HG02885 (cell line): ENCODE data around the gene ABCB4.
"Not testable (repeated sequence)": the region's sequence is repeated elsewhere in the genome, so short reads cannot be mapped to it uniquely, and the experiment has no call there.

Source experiments
- ATAC-seq: cut with Tn5 transposase; IDR thresholded peaks from one replicate; pipeline ENCODE4 v1.9.1; 2021; ENCODE audit warnings: mild to moderate bottlenecking; ENCODE audit not compliant: unreplicated experiment, poor library complexity

ABCB4 gene

GRCh38 chr7:87479951-87480350 is 4.5 kb upstream of the ABCB4 start:
- no peak for ATAC-seq

DNA sequence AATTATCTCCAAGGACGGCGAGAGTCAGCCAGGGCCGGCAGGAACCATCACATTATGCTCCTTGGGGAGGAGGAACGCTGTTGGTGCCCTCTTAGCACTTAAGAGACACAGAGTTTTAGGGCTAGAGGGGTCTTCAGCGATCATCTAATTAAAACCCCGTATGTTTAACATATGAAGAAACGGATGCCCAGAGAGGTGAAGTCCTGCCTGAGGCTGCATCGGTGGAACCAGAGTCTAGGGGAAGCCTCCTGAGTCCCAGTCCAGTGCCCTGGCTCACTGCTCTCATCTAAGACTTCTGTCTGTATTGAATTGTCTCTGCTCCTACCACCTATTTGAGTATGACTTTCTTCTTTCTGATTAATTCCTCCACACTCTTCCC is 688 bp upstream of the ABCB4 start:
- ATAC-seq: no peak

GRCh38 chr7:87474533-87475358 is 734 bp downstream of the ABCB4 start:
- ATAC-seq: peak; percentile 78

DNA sequence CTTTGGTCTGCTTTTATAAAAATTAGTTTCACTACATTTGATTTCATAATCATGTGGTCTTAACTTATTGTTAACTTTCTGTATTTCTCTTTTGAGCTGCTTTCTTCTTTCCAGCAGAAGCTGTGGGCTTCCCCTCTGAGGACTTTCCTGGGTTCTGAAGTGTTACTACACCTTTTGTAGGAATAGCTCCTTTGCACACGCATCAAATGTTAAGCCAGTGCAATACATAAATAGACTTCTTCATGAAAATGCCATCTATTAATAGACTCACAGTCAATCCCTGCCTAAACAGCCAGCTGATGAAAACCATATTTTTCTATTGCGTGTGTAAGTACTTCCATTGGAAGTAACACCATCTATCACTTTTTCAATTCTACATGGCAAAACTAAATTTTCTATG is 1.5 kb downstream of the ABCB4 start:
- peak; percentile 7 for ATAC-seq

DNA sequence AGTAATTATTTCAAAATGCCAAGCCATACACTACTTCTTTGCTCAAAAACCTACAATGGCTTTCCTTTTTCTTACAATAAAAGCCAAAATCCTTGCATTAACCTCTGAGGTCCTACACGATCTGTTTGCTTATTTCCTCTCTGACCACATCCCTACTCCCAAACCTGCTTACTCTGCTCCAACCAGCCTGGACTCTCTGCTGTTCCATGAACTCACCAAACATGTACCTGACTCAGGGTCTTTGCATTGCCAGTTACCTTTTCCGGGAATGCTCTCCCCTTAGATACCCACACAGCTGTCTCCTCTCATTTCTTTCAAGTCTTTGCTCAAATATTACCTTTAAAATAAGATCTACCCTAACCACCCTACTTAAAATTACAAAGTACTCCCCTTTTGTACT is 2.3 kb downstream of the ABCB4 start:
- no peak for ATAC-seq

GRCh38 chr7:87471473-87471872 is 4.0 kb downstream of the ABCB4 start:
- ATAC-seq: no peak

DNA sequence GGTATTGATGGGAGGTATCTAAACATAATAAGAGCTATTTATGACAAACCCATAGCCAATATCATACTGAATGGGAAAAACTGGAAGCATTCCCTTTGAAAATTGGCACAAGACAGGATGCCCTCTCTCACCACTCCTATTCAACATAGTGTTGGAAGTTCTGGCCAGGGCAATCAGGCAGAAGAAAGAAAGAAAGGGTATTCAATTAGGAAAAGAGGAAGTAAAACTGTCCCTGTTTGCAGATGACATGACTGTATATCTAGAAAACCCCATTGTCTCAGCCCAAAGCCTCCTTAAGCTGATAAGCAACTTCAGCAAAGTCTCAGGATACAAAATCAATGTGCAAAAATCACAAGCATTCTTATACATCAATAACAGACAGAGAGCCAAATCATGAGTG is 6.3 kb downstream of the ABCB4 start:
- not testable (repeated sequence) for ATAC-seq

DNA sequence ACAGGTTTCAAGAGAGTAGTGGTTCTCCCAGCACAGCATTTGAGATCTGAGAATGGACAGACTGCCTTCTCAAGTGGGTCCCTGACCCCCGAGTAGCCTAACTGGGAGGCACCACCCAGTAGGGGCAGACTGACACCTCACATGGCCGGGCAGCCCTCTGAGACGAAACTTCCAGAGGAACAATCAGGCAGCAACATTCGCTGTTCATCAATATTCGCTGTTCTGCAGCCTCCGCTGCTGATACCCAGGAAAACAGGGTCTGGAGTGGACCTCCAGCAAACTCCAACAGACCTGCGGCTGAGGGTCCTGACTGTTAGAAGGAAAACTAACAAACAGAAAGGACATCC is 10.0 kb downstream of the ABCB4 start:
- not testable (repeated sequence) for ATAC-seq

GRCh38 chr7:87464830-87465533 is 10.5 kb downstream of the ABCB4 start:
- ATAC-seq: not testable (repeated sequence)

DNA sequence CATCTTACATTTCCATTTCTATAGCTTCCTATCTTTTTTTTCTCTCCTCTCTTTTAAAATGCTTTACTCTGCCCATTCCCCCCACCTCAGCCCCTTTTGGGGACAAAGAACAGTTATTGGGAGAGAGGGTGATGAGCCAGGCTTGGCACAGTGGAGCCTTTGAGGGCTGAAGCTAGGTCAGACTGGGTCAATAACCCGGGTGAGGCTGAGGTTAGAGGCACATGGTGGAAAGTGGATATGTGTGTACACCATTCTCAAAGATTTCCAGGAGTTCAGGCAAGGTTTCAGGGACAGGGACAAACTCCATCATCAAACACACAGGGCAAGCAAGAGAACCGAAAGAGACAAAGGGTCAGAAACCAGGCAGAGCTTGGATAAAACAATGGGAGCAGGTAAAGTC is 11.5 kb downstream of the ABCB4 start:
- no peak for ATAC-seq

GRCh38 chr7:87460444-87460843 is 15.0 kb downstream of the ABCB4 start:
- ATAC-seq: not testable (repeated sequence)

DNA sequence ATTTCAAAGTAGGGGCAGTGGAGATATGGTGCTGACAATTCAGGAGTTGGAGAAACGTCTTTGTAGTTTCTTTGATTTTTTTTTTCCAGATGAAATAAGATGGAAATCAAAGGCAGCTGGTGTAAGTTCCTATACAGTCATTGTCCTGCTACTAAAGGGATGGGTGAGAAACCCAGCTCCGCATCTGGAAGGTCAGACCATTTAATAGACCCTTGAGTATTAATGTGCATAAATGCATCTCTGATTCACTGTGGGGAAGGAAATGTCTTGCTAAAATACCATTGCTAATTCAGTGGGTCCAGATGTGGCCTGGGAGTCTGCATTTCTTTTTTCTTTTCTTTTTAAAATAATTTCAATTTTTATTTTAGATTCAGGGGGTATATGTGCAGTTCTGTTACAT is 15.5 kb downstream of the ABCB4 start:
- ATAC-seq: no peak

GRCh38 chr7:87458148-87458547 is 17.3 kb downstream of the ABCB4 start:
- ATAC-seq: no peak

- no peak for ATAC-seq
Measured at GRCh38 chr7:87456247-87456646, 19.2 kb downstream of the ABCB4 start.

- no peak for ATAC-seq
Measured at GRCh38 chr7:87452279-87452678, 23.2 kb downstream of the ABCB4 start.

DNA sequence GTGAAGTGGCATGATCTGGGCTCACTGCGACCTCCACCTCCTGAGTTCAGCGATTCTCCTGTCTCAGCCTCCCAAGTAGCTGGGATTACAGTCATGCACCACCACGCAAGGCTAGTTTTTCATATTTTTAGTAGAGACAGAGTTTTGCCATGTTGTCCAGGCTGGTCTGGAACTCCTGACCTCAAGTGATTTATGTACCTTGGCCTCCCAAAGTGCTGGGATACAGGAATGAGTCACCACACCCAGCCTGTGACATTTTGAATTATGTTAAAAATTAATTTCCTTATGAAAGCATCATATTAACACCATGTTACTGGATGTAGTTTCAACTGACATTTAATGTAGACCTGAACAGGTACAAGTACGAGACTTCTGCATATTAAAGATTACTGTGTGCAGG is 24.3 kb downstream of the ABCB4 start:
- ATAC-seq: no peak

GRCh38 chr7:87450706-87451105 is 24.8 kb downstream of the ABCB4 start:
- no peak for ATAC-seq

DNA sequence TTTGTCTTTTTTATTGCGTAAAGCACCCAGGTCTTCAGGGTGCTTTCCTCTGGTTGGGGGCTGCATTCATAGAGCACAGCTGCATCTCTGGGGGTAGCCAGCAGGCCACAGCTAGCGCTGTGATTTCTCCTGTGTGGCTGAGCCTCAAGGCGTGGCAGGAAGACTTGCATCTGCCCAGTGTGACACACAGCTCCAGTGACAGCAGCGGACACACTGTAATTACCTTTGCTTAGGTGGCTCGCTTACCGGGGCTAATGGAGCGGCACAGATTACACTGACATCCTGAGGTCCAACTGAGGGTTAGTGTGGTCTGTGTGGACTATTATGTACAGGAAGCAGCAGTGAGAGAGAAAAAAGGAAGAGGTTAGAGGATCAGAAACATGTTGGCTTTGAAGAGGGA is 27.1 kb downstream of the ABCB4 start:
- no peak for ATAC-seq

GRCh38 chr7:87447116-87447635 is 28.3 kb downstream of the ABCB4 start:
- no peak for ATAC-seq

DNA sequence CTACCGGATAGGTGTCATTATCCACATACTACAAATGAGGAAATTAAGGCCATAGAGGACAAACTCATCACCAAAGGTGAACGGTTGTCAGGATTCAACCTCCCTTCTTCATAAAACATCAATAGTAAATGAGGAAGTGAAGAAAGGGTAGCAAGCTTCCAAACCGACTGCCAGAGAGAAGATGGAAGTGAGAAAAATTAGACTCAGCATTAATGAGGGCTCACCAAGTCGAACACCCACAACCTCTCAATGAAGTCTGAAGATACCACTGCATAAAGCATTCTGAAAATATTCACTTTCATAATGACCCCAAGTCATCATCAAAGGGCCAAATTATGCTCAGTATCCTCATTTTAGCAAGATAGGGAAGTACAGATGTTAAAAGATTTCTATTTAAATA is 29.6 kb downstream of the ABCB4 start:
- peak; percentile 86 for ATAC-seq

GRCh38 chr7:87435546-87435945 is 39.9 kb downstream of the ABCB4 start:
- ATAC-seq: peak; percentile 49

GRCh38 chr7:87432536-87432935 is 42.9 kb downstream of the ABCB4 start:
- ATAC-seq: no peak
